ENCODE data around the gene FAM107B.

DNA sequence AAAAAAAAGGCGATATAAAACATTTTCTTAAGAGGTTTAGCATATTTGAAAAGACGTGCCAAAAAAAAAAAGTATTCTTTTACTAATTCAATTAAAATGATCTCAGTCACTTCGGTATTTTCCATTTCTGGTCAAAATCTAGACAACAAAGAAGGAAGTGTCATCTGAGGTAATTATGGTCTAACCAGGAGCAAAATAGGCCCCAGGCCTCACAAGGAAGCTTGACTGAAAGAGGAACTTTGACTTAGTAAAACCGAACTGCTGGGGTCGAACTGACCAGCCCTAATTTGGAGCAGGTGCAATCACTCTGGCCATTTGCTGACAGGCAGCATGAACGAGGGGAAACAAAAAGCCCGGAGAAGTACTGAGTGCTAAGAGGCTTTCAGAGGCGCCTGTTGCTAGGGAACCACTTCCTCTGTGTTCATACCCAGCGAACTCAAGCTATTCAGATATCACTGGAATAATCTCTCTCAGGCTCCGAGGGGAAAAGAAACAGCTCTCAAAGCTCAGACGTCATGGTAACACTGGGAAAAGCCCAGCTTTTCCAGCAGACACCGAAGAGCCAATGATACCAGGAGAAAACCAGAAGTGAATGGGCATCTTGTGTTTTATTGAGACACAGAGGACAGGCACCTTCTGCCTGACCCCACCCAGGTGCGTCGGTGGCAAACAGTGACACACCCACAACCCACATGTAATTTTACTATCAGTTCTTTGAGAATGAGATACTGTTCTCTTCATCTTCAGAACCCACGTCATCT is 126.5 kb downstream of the FAM107B start:
- TF ChIP-seq, protein P1, sequence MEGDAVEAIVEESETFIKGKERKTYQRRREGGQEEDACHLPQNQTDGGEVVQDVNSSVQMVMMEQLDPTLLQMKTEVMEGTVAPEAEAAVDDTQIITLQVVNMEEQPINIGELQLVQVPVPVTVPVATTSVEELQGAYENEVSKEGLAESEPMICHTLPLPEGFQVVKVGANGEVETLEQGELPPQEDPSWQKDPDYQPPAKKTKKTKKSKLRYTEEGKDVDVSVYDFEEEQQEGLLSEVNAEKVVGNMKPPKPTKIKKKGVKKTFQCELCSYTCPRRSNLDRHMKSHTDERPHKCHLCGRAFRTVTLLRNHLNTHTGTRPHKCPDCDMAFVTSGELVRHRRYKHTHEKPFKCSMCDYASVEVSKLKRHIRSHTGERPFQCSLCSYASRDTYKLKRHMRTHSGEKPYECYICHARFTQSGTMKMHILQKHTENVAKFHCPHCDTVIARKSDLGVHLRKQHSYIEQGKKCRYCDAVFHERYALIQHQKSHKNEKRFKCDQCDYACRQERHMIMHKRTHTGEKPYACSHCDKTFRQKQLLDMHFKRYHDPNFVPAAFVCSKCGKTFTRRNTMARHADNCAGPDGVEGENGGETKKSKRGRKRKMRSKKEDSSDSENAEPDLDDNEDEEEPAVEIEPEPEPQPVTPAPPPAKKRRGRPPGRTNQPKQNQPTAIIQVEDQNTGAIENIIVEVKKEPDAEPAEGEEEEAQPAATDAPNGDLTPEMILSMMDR (conservative IDR thresholded peaks at IDR 0.05; ENCODE audit: low read depth, low read length) = no peak
- no peak for TF ChIP-seq EZH2 (IDR thresholded peaks at IDR 0.05; ENCODE audit: borderline replicate concordance, low read depth, low read length, poor library complexity, severe bottlenecking)
